Activated effector memory CD4-positive, alpha-beta T cell treated with anti-CD3 and anti-CD28 coated beads, Interleukin-2, amount 50 U/mL, for 16 hours (primary cell): ENCODE data around the gene RELT.
"Not testable (repeated sequence)": the region's sequence is repeated elsewhere in the genome, so short reads cannot be mapped to it uniquely, and the experiment has no call there.

Source experiments
- DNase-seq: peaks from one replicate; pipeline ENCODE4 v3.0.0-alpha.2; 2020

The RELT gene

DNA sequence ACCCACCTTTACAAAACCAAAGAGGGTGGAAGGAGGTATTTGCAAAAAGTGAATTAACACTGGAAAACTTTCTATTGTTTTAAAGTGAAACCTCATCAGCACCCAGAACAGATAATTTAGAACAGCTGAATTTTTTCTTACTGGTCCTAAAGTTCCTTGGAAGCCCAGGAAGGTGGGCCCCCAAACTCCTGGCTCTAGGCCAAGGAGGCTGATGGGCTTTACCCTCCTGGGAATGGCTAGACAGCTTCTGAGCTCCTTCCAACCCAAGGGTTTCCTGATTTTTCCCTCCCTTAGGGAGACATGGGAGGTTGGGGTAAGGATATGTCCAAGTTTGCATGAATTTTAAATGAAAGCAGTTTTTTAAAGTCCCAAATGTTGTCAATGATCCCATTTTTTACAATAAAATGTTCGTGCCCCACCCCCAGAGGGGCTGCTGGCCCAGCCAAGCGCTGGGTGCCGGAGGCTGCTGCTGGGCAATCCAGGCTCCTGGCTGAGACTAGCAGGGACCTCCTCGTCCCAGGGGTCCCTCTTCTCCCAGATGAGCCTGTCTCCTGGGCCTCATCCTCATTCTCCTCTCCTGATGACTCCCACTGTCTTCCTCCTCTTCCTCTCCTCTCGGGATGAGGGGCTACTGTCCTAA lies 28.4 kb downstream of the RELT start:
- DNase-seq: no peak

GRCh38 chr11:73405146-73405510 lies 28.9 kb downstream of the RELT start:
- no peak for DNase-seq

- no peak for DNase-seq
Measured at GRCh38 chr11:73406131-73406530, 29.9 kb downstream of the RELT start.

GRCh38 chr11:73406619-73407018 lies 30.4 kb downstream of the RELT start:
- no peak for DNase-seq

GRCh38 chr11:73409431-73409830 lies 33.2 kb downstream of the RELT start:
- DNase-seq: no peak

DNA sequence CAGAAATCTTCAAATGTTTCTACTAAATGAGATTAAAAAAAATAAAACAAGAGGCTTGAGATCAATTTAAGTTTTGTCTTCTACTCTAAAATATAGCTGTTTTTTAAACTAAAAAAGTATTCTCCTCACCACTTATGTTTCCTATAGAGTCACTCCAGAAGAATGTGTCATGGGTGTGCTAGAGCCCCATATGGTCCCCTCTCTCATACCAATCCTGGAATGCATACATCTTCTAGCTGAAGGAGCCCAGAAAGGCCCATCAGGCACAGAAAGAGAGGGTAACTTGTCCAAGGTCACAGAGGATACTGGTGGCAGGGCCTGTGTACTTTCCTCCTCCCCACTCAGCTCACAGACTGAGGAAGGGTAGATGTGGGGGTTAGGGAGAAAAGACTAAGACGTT lies 34.4 kb downstream of the RELT start:
- no peak for DNase-seq

DNA sequence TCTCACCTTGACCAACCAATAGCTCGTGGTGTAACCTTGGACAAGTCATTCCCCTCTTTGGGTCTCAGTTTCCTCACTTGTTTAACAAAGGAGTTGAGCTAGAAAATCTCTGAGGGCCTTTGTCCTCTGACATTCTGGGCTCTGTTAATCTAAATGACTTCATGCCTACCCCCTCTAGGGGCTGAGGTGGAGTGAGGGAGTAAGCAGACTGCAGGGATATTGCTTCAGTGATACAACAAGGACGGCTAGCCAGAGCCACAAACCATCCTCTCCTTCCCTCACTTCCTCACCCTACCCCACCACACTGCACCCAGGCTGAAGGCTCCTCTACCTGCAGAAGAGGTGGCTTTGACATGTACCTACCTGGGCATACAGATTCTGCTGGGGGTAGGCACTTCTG lies 34.8 kb downstream of the RELT start:
- DNase-seq: no peak

DNA sequence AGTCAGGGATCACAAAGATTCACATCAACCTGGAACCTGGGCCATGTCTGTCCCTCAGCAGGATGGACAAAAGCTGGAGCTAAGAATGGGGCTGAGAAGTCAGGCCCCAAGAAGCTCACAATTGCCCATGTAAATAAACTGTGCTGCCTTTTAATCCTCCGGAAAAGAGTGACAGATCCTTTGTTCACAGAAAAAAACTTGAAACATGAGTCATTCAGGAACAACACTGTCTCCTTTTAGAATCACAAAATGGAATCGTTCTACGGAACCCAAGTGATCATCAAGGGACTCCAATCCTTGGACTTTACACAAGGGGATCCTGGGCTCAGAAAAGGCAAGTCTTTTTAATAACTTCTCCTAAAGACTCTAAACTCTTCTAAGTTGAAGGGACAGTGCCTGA lies 36.1 kb downstream of the RELT start:
- DNase-seq: no peak

DNA sequence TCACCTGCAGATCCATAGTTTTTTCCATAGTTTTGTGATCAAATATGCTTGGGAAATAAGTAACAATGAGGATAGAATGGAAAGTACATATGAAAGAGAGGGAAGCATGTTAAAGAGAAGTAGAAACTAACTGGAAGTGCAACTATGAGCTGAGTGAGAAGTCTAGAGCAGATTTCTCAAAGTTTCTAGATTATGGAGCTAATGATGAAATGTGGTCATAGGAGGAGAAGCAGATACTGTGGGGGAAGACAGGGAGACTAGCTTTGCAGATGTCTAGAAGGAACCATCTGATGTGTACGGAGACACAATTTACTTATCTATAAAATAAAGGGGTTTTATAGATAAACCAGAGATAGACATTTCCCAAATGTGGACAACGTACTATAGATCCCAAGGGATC lies 37.1 kb downstream of the RELT start:
- DNase-seq: no peak

DNA sequence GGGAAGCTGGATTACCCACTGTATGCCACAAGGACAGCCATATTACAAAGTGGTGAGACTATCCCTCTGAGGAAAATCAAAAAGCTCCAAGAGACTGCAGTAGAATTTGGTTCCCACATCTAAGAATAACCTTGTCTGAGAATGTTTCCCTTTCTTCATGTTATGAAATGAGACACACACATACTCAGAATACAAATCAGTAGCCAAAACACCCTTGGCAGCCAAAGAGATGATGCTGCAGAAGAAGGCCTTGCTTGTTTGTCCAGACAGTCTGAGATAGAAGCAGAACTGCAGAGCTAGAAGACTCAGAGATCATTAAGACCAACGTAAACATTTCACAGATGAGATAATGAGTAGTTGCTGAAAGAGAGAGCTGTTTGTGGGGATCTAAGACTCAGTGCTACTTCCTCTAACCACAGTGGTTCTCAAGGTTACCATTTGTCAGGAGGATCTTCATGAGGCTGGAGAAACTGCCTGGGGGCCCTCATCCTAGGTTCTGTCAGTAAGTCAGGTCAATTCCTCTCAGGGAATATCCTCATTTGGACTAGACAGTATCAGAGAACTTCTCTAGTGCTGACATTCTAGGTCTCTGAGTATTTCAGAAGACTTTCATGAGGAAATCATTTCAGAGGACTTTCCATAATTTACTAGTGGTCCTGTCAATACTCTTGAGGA lies 38.9 kb downstream of the RELT start:
- no peak for DNase-seq

- no peak for DNase-seq
Measured at GRCh38 chr11:73415854-73416615, 39.8 kb downstream of the RELT start.

GRCh38 chr11:73416786-73417185 lies 40.6 kb downstream of the RELT start:
- DNase-seq: no peak

DNA sequence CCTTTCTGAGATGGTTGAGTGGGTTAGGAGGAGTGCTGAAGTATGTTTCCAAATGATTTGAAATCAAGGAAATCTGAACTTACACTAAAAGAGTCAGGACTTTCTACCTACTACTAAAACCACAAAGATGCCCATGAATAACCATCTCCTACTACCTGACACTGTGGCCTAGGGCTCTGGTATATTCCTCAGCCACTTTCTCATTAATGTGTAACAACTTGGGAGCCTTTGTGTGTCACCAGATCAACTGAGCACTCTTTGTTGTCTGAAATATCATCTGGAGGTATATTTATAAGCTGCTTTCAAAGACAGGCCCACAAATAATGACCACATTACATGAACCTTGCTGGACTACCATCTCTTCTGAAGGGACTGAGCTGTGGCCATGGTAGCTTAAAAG lies 43.9 kb downstream of the RELT start:
- no peak for DNase-seq

DNA sequence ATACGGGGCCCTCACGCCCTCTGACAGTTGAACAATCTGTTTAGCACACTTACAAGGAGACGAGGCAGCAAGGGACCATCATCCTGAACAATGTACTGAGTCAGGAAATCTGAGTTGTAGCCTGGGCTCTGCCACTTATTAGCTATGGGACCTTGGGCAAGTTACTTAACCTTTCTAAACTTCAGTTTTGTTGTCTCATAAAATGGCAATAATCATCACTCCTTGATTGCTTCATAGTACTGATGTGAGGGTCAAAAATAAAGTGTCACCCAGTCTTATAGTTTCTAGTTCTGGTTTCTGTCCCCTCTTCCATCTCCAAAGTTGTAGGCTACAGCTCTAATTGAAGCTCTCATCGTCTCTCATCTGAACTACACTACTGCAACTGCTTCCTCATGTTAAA lies 46.7 kb downstream of the RELT start:
- no peak for DNase-seq

DNA sequence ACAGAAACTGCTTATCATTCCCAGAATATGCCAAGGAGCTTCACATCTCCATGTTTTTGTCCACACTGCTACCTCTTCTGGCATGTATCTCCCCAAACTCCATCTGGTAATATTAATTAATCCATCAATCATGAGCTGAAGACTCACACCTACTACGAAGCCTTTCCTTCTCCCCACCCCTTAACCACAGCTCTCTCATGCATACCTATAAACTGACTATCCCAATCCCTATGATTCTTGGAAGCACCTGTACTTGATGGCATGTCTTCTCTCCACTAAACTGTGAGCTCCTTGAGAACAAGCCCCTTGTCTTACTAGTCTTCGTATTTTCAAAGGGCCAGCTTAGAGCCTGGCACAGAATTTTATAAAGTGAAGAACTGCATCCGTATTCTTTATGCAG lies 47.3 kb downstream of the RELT start:
- DNase-seq: no peak

- no peak for DNase-seq
Measured at GRCh38 chr11:73425108-73425507, 48.9 kb downstream of the RELT start.

- DNase-seq: no peak
Measured at GRCh38 chr11:73426219-73426850, 50.1 kb downstream of the RELT start.

- DNase-seq: no peak
Measured at GRCh38 chr11:73428227-73428626, 52.0 kb downstream of the RELT start.

- no peak for DNase-seq
Measured at GRCh38 chr11:73428699-73429098, 52.5 kb downstream of the RELT start.

- DNase-seq: no peak
Measured at GRCh38 chr11:73429121-73429750, 53.0 kb downstream of the RELT start.

GRCh38 chr11:73430326-73430725 lies 54.1 kb downstream of the RELT start:
- no peak for DNase-seq

DNA sequence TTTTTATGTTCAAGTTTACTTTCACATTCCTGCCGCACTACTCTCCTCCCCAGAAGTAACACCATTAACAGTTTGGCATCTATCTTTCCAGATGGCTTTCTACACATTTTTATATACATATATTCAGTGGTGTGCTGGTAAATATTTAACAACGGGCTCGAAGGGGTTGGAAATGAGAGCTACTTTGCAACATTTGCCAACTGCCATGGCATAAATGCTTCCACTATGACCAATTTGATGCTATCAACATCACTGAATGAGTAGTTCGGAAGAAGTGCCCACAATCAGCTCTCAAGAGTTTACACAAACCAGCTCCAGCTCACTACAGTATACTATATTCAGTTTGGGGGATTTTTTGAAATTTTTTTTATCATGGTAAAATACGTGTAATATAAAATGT lies 55.2 kb downstream of the RELT start:
- no peak for DNase-seq

DNA sequence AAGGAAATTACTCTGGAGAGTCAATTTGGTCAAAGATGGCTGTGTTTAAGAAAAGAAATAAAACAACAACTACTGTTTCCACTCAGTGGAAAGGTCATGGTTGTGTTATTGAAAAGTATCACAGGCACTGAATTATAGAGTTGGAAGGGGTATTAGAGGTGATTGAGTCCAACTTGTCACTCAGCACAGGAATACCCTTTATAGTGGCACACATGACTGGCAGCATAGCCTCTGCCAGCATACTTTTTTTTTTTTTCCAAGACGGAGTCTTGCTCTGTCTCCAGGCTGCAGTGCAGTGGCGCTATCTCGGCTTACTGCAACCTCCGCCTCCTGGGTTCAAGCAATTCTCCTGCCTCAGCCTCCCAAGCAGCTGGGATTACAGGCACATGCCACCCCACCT lies 60.7 kb downstream of the RELT start:
- DNase-seq: not testable (repeated sequence)
